A673 (cell line): ENCODE results near the gene ATP2A3.

ENCODE experiments used
- CTCF ChIP-seq: fragments of 300-800, 200-600 bp; sonication (generic); conservative IDR thresholded peaks from 2 replicates; pipeline ENCODE4 v1.5.1; 2017; ENCODE audit warnings: low read depth, mild to moderate bottlenecking, antibody characterized with exemption, low read length, moderate library complexity, mixed read lengths
- EZH2 ChIP-seq: fragments of 200-600 bp; sonication (generic); IDR thresholded peaks from 2 replicates; pipeline ENCODE4 v1.6.1; 2017; ENCODE audit warnings: borderline replicate concordance, low read depth, mild to moderate bottlenecking, mixed read lengths, antibody characterized with exemption, low read length; ENCODE audit not compliant: poor library complexity, severe bottlenecking

DNA sequence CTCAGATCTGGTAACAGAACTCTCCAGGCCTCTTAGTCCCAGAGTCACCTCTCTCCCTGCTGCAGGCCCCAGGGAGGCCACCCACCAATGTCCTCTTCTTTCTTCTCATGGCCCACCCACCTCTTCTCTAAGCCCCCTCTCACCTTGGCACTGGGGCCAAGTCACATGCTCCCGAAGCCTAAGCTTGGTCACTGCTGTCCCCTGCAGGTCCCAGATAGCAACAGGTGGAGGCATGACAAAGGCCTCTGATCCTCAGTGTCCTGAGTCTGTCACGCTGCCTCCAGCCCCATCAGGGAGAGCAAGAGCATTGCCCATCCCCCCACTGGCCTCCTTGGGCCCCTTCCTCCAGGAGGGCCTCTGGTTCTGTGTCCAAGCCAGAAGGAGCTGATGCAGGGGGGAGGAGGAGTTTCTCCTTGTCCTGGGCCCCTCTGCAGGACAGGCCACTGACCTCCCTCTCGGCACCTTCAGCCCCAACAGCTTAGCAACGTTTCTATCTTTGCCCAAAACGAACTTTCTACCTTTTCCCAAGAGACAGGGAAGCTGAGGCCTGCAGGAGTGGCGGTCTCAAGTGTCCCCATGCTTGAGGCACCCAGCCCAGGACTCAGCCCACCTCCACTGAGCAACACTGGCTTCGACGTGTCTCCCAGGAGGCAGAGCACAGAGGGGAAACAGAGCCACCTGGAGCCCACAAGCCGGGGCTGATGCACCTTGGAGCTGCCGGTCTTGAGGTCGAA, 56.6 kb downstream of the ATP2A3 start:
- TF ChIP-seq CTCF (no peak), EZH2 (no peak)
